AG09319 (cell line): Measurements from ENCODE around the gene NOVA1.

Experiments used
- DNase-seq: peaks from one replicate; pipeline ENCODE4 v3.0.0-alpha.2; 2010; ENCODE audit warnings: low read depth; ENCODE audit errors: extremely low read depth
- TF ChIP-seq, protein P1 (sequence below): IDR thresholded peaks from 2 replicates; pipeline ENCODE4 v1.5.1; 2011; ENCODE audit warnings: low read depth, mild to moderate bottlenecking, inconsistent platforms, low read length, moderate library complexity

Gene NOVA1

DNA sequence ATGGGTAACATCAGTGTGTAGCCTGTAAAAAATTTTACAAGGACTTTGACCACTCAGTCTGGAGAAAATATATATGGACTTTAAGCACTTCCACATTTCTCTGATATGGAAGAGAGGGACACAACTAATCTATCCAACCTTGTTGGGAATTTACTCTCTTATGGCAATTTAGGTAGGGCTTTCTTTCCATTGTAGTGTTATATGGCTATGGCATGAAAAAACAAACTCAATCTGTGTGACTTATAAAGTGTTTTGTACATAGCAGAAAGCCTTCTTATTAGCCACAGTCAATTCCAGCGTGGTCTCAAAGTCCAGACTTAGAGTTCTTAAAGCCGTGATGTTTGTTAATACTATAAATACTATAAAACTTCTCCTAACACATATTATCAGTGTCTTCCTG is 98.3 kb downstream of the NOVA1 start:
- DNase-seq: no peak
- TF ChIP-seq, protein P1, sequence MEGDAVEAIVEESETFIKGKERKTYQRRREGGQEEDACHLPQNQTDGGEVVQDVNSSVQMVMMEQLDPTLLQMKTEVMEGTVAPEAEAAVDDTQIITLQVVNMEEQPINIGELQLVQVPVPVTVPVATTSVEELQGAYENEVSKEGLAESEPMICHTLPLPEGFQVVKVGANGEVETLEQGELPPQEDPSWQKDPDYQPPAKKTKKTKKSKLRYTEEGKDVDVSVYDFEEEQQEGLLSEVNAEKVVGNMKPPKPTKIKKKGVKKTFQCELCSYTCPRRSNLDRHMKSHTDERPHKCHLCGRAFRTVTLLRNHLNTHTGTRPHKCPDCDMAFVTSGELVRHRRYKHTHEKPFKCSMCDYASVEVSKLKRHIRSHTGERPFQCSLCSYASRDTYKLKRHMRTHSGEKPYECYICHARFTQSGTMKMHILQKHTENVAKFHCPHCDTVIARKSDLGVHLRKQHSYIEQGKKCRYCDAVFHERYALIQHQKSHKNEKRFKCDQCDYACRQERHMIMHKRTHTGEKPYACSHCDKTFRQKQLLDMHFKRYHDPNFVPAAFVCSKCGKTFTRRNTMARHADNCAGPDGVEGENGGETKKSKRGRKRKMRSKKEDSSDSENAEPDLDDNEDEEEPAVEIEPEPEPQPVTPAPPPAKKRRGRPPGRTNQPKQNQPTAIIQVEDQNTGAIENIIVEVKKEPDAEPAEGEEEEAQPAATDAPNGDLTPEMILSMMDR: no peak

DNA sequence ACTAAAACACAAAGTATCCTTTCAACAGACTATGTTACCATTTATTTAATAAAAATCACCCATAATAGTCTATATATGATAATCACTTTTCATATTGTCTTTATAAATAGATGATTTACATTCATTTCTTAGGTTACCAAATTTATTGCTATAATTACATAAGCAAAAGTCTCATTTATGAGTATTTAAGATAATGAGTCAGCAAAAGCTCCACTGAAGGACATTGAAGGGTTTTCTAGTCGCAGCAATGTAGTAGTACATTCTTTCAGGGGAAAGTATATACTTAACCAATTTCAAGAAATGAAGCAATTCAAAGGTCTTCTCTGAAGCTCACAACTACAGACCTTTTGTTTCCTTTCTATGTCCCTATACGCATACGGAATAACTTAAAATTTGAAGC is 110.9 kb downstream of the NOVA1 start:
- TF ChIP-seq, protein P1: no peak
- no peak for DNase-seq

DNA sequence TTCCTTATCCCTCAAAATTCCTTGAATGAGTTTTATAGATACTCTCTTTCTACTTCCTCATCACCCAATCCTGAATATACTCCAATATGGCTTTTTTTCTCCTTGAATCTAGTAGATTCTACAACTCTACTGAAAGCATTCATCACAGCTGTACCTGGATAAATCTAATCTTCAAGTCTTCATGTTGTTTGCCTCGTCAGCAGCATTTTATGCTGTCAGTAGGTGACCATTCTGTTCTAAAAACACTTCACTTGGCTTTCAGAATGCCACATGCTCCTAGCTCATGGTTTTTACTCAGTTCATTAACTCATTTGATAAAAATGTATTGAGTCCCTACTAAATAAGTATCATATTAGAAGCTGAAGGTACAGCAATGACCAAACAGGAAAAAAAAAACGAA is 113.3 kb downstream of the NOVA1 start:
- no peak for DNase-seq
- TF ChIP-seq, protein P1: no peak

DNA sequence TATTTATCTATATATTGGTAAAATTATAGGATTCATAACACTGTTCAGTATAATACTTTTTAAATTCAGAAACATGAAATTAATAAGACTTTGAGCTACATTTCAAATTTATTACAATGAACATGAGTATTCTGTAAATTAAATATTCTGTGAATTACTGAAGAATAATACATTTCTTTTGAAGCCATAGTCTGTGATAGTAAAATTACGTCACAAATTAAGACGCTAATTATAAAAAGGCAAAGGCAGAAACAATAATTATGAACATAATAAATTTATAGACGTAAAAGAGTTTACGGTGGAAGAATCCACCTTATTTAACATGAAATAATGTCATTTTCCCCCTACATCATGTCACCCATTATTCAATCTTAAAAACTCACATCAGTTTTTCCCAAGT is 118.9 kb downstream of the NOVA1 start:
- DNase-seq: no peak
- TF ChIP-seq, protein P1: no peak

DNA sequence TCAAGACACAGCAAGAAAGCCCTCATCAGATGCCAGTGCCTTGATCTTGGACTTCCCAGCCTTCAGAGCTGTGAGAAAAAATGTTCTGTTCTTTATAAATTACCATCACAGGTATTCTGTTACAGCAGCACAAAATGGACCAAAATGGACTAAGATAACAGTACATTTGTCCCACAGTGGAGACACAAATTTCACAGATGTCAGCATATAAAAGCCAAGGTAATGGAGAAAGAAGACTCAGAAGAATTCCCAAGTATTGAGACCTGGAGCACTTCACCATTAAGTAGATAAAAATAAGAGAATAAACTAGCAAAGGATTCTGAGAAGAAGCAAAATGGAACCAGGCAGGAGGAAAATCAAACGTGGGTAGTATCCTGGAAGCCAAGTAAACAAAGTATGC is 131.0 kb downstream of the NOVA1 start:
- DNase-seq: no peak
- TF ChIP-seq, protein P1: no peak

DNA sequence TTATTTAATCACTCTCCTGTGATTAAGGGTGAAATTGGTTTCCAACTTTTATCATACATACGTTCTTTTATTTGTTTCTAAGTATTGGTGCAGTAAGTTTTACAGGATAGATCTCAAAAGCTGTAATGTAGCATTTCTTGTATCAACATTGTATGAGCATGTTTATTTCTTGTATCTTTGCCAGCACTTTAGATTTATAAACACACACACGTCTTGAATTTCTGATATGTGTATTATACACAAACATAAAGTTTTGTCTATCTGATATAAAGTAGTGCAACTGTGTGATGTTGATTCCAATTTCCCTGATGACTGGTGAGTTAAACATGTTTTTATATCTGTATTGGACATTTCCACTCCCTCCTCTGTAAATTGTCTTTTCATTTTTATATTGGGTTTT is 134.7 kb downstream of the NOVA1 start:
- TF ChIP-seq, protein P1: no peak
- DNase-seq: no peak

DNA sequence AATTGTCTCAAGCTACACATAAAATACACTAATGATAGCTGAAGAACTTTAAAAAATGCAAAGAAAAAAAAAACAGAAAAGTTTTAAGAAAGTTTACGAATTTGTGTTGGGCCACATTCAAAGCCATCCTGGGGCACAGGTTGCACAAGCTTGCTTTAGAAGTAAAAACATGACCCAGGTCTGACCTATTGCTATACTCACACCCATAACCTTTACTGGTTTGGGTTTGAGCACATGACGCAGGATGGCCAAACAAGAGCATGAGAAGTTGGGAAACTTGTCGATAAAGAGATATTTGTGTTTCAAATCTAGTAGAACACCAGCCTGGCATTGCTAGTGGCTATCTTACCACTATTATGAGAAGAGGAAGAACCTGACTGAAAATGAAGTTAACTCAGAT is 143.7 kb downstream of the NOVA1 start:
- DNase-seq: no peak
- TF ChIP-seq, protein P1: no peak
